HG02870 (cell line): ENCODE data around the gene AK3.
"Not testable (repeated sequence)": the region's sequence is repeated elsewhere in the genome, so short reads cannot be mapped to it uniquely, and the experiment has no call there.

Source experiments
- ATAC-seq: cut with Tn5 transposase; IDR thresholded peaks from one replicate; pipeline ENCODE4 v1.9.1; 2021; ENCODE audit warnings: mild to moderate bottlenecking, moderate library complexity; ENCODE audit not compliant: unreplicated experiment

The AK3 gene

GRCh38 chr9:4669890-4670289 is 71.1 kb downstream of the AK3 start:
- no peak for ATAC-seq

GRCh38 chr9:4668604-4669003 is 72.4 kb downstream of the AK3 start:
- no peak for ATAC-seq

GRCh38 chr9:4667681-4668080 is 73.3 kb downstream of the AK3 start:
- no peak for ATAC-seq

GRCh38 chr9:4666042-4666699 is 74.8 kb downstream of the AK3 start, which contains the start of gene SPATA6L:
Gene SPATA6L, minus strand, starts transcription at chr9:4666480. Its CDS starts 230 bp downstream, at chr9:4666250.
- no peak for ATAC-seq

GRCh38 chr9:4665357-4665756 is 75.6 kb downstream of the AK3 start:
- ATAC-seq, result no peak

- no peak for ATAC-seq
These were observed 77.0 kb downstream of the AK3 start for GRCh38 chr9:4663956-4664355.

GRCh38 chr9:4662989-4663792 is 77.8 kb downstream of the AK3 start:
- ATAC-seq, result no peak

GRCh38 chr9:4662108-4662988 is 78.7 kb downstream of the AK3 start, which contains the start of gene PLPP6:
Gene PLPP6, plus strand, starts transcription at chr9:4662294. Its CDS starts 82 bp downstream, at chr9:4662376.
- ATAC-seq, result peak; percentile 86

- ATAC-seq, result no peak
These were observed 79.4 kb downstream of the AK3 start for GRCh38 chr9:4661611-4662010.

GRCh38 chr9:4661165-4661564 is 79.8 kb downstream of the AK3 start:
- ATAC-seq, result no peak

- ATAC-seq, result not testable (repeated sequence)
These were observed 80.3 kb downstream of the AK3 start for GRCh38 chr9:4660665-4661064.
